Airway epithelial cell (primary cell): ENCODE measurements around the gene WDR17. TPM values are rescaled to one million over a fixed set of nuclear protein-coding genes. Genes with fewer than 3 reads are reported as not detected.

Experiments used
- total RNA-seq: library from RNA; depleted of rRNA; stranded (reverse); fragments of >200 nt; gene quantifications from 2 replicates; pipeline ENCODE4 v1.2.3, GENCODE V29; 2015

Gene WDR17
- total RNA-seq: 0.09 and 0.21 TPM in 2 replicates

DNA sequence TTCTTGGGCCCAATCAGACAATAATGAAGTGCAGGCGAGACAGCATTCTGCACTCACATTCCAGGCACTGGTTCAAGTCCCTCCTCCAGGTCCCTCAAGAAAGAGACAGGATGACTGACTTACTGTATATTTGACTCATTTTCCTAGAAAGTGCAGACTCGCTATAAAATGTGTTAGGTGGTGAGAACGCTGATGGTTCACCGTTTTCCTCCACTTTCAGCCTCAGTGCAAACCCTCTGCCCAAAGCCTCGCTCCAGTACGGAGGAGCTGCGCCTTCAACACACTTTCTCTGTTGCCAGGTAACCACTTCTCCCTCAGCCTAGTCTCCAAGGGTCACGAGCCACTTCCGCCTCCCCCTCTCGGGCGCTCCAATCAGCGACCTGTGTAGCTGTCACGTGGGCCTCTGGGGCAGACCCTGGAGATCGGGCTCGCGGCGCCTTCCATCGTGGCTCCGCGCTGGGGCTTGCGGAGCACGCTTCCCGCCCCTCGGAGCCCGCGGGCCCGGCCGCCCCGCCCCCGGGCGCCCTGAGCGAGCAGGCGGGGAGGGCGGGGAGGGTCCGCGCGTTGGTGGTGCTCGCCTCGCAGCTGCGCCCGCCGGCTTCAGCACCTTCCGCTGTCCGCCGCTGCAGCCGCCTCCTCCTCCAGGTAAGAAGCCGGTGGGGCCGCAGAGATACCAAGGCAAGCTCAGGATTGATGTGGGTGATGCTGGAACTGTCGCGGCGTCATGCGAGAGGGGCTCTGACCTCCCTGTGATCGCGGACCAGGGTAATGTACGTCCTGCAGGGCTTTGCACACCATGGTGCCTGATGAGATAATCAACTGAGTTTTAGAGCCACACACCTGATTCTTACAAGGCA is at the start of gene WDR17:
TSS of gene WDR17 (plus strand) at position 407 of the 857 bp plus-strand sequence. CDS start 45,740 bp downstream, outside the sequence.

DNA sequence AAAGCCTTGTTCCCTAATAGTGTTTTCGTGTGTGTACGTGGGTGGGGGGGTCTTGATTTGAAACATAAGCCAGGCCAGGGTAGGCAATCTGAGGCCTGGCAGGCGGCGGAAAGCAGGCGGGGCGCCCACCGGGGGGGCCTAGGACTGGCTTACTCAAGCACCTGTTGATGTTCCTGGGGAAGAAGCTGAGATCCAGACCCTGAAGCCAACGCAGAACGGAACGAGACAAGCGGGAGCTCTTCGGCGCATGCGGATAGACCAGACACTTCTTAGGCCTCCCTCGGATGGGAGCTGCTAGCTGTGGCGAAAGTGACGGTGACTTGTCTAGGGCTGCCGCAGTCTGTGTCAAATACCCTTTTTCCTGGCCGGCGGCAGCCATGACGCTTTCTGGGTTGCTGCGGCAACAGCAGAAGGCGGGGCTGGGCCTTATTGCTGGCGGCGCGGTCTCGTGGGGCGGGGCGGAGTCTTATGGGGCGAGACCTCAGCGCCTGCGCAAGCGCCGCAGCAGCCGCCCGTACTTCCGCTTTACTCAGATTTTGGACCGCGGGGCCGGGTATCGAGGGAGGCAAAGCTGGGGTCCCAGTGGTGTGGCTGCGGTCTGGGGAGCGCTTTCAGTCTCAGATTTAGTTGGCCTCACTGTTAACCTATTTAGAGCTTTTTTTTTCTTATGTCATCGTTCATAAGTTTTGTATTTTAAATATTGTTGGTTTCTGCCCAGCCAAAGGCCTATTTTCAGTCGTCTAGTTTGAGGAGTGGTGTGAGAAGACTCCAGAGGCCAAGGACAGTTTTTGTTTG is 129.7 kb downstream of the WDR17 start, which contains the start of gene SPATA4:
TSS of gene SPATA4 (minus strand) at position 402 of the 795 bp plus-strand sequence. CDS start at position 379, 23 bp downstream.

Other genes starting within 250 kb of the WDR17 start
- not detected in 2 replicates for gene SPATA4, start 129.7 kb downstream of the WDR17 start, total RNA-seq
- gene ASB5, start 203.4 kb downstream of the WDR17 start, total RNA-seq: not detected in 2 replicates